K562 (cell line): ENCODE results near the gene NXF3. TPM values are rescaled to one million over a fixed set of nuclear protein-coding genes. Genes with fewer than 3 reads are reported as not detected.

Experiments
- ATAC-seq: fragments of 200-7000 bp; cut with Tn5 transposase; 3 replicates; pipeline ENCODE4 v1.9.1; 2020; ENCODE audit warnings: moderate library complexity
- BruUV-seq: library from RNA; stranded (reverse); fragments of 400-500 nt; replicated peaks from 2 replicates; lab custom pipeline; 2021; lab: Mats Ljungman, UMichigan
- CTCF ChIA-PET: fragments of 300-600 bp; formaldehyde crosslinking; extraction: SDS; loops from one replicate; lab custom pipeline; 2021; ENCODE audit warnings: low intra/inter-chr PET ratio; lab: Yijun Ruan, JAX
- POLR2A ChIA-PET: fragments of 300-600, 350-650 bp; sonication (Branson Sonifier 250); formaldehyde crosslinking; extraction: SDS; loops from one replicate; lab custom pipeline; 2021; ENCODE audit warnings: antibody characterized with exemption, inconsistent platforms; lab: Yijun Ruan, JAX
- DNase-seq, 4 experiments: peaks; one replicate each; pipeline versions ENCODE4 v3.0.0 to v3.0.0-alpha.2; 2011 to 2018; ENCODE audit warnings: low spot score in 3 of 4, mixed read lengths in 3 of 4; ENCODE audit errors: extremely low read depth in 1 of 4
- FAIRE-seq: peaks from 2 replicates; lab custom pipeline; 2011; peaks lifted over from hg19 to GRCh38; lab: Jason Lieb, UNC
- H2AFZ ChIP-seq: 2 replicates; pipeline ENCODE4 v1.6.0; 2011; ENCODE audit warnings: low read depth, low read length, control low read depth, inconsistent platforms
- H3K27ac ChIP-seq: fragments of 200-600 bp; 3 replicates; pipeline ENCODE4 v1.8.0; 2011; ENCODE audit warnings: low read depth, mild to moderate bottlenecking, control low read depth, inconsistent platforms, low read length, moderate library complexity, mixed read lengths; ENCODE audit errors: extremely low read depth
- H3K27me3 ChIP-seq, 2 experiments: fragments of 300-600 bp in 1 of 2; 2 replicates in 1 of 2; 3 replicates in 1 of 2; pipeline versions ENCODE4 v1.6.0 to v1.8.0; 2011; ENCODE audit warnings: inconsistent platforms in 2 of 2, low read length in 2 of 2, mild to moderate bottlenecking in 1 of 2, mixed read lengths in 1 of 2, moderate library complexity in 1 of 2; ENCODE audit not compliant: control insufficient read depth in 2 of 2, insufficient read depth in 2 of 2
- H3K36me3 ChIP-seq: fragments of 300-600 bp; 3 replicates; pipeline ENCODE4 v1.8.0; 2011; ENCODE audit warnings: mild to moderate bottlenecking, low read length, inconsistent platforms; ENCODE audit not compliant: control insufficient read depth, insufficient read depth
- H3K4me1 ChIP-seq, 2 experiments: fragments of 200-600 bp in 1 of 2; replicated peaks in 1 of 2; 2 replicates in 1 of 2; 3 replicates in 1 of 2; pipeline versions ENCODE4 v1.5.1 to v1.8.0; 2011; ENCODE audit warnings: inconsistent platforms in 2 of 2, low read length in 2 of 2, mild to moderate bottlenecking in 1 of 2, mixed read lengths in 1 of 2, moderate library complexity in 1 of 2; ENCODE audit not compliant: control insufficient read depth in 2 of 2, insufficient read depth in 2 of 2
- H3K4me2 ChIP-seq: 2 replicates; pipeline ENCODE4 v1.6.1; 2011; ENCODE audit warnings: low read length, control low read depth, inconsistent platforms, mixed read lengths; ENCODE audit not compliant: insufficient read depth
- H3K4me3 ChIP-seq: fragments of 200-600 bp; sonication (generic), shearing (Covaris generic); 2 replicates; pipeline ENCODE4 v1.5.1; 2016; ENCODE audit warnings: control low read depth, inconsistent platforms
- H3K79me2 ChIP-seq: fragments of 200-600 bp; 3 replicates; pipeline ENCODE4 v1.8.0; 2011; ENCODE audit warnings: low read length, inconsistent platforms; ENCODE audit not compliant: control insufficient read depth, insufficient read depth
- H3K9ac ChIP-seq, 2 experiments: 2 replicates each; pipeline versions ENCODE4 v1.6.0 to v1.6.1; 2011; ENCODE audit warnings: low read depth in 2 of 2, low read length in 2 of 2, control low read depth in 1 of 2, inconsistent platforms in 1 of 2, mild to moderate bottlenecking in 1 of 2, mixed read lengths in 1 of 2; ENCODE audit not compliant: insufficient read depth in 1 of 2
- H3K9me1 ChIP-seq: one replicate; pipeline ENCODE4 v1.6.0; 2011; ENCODE audit warnings: inconsistent platforms, mild to moderate bottlenecking, low read length, moderate library complexity; ENCODE audit not compliant: control insufficient read depth, insufficient read depth
- H3K9me3 ChIP-seq: replicated peaks from 2 replicates; pipeline ENCODE4 v1.5.1; 2011; ENCODE audit warnings: low read depth, low read length, inconsistent platforms; ENCODE audit not compliant: control insufficient read depth, insufficient read depth
- H4K20me1 ChIP-seq: replicated peaks from 2 replicates; pipeline ENCODE4 v1.6.1; 2011; ENCODE audit warnings: low read length, inconsistent platforms, mixed read lengths; ENCODE audit not compliant: control insufficient read depth, insufficient read depth
- CBX3 ChIP-seq, 2 experiments: IDR thresholded peaks; 1 replicate in 1 of 2; 2 replicates in 1 of 2; pipeline ENCODE4 v1.6.1; 2012; ENCODE audit warnings: inconsistent platforms in 2 of 2, low read length in 2 of 2, borderline replicate concordance in 1 of 2, control low read depth in 1 of 2
- COPS2 ChIP-seq: fragments of 450-650 bp; conservative IDR thresholded peaks from 2 replicates; pipeline ENCODE4 v1.6.1; 2016; ENCODE audit warnings: mild to moderate bottlenecking, moderate library complexity
- GABPB2 ChIP-seq: fragments of 250-450 bp; sonication (Bioruptor Pico); conservative IDR thresholded peaks from 2 replicates; pipeline ENCODE4 v1.5.1; 2021; ENCODE audit warnings: mild to moderate bottlenecking
- MAFF ChIP-seq: IDR thresholded peaks from 2 replicates; pipeline ENCODE4 v1.6.1; 2012; ENCODE audit warnings: low read length, improper control_type of control experiment
- MCM3 ChIP-seq: fragments of 450-650 bp; IDR thresholded peaks from 2 replicates; pipeline ENCODE4 v1.6.1; 2016
- NCOA6 ChIP-seq: fragments of 450-650 bp; IDR thresholded peaks from 2 replicates; pipeline ENCODE4 v1.6.1; 2017; ENCODE audit warnings: mild to moderate bottlenecking
- NFRKB ChIP-seq: fragments of 450-650 bp; IDR thresholded peaks from 2 replicates; pipeline ENCODE4 v1.6.1; 2016; ENCODE audit warnings: low read depth
- RUNX1 ChIP-seq: sonication (generic); IDR thresholded peaks from 2 replicates; pipeline ENCODE4 v1.6.1; 2016; ENCODE audit warnings: antibody characterized with exemption, low read depth
- TBL1XR1 ChIP-seq, 2 experiments: IDR thresholded peaks; 2 replicates each; pipeline ENCODE4 v1.6.1; 2012; ENCODE audit warnings: improper control_type of control experiment in 2 of 2, low read length in 2 of 2, mild to moderate bottlenecking in 1 of 2
- TOE1 ChIP-seq, 2 experiments: fragments of 450-650 bp in 1 of 2; sonication (generic) in 1 of 2; formaldehyde crosslinking in 1 of 2; IDR thresholded peaks; 2 replicates each; pipeline versions ENCODE4 v1.7.1 to v1.8.0; 2016 to 2022; ENCODE audit warnings: borderline replicate concordance in 2 of 2, mild to moderate bottlenecking in 2 of 2, antibody characterized with exemption in 1 of 2, inconsistent platforms in 1 of 2, low read depth in 1 of 2, missing genetic modification reagents in 1 of 2, moderate library complexity in 1 of 2
- ZKSCAN8 ChIP-seq: fragments of 200-800 bp; sonication (Bioruptor generic); IDR thresholded peaks from 2 replicates; pipeline ENCODE4 v1.6.1; 2016; ENCODE audit warnings: missing genetic modification characterization, missing compliant biosample characterization
- ZNF232 ChIP-seq: sonication (generic); formaldehyde crosslinking; IDR thresholded peaks from 2 replicates; pipeline ENCODE4 v1.8.0; 2022; ENCODE audit warnings: mild to moderate bottlenecking, missing genetic modification reagents
- ZNF79 ChIP-seq: fragments of 250-450 bp; sonication (Bioruptor Pico); IDR thresholded peaks from 2 replicates; pipeline ENCODE4 v1.4.0; 2020; ENCODE audit warnings: low read depth, mild to moderate bottlenecking, moderate library complexity
- WGBS: fragments of 100-300 bp; shearing (Covaris generic); methylation state at CpG from one replicate; pipeline ENCODE4 v1.1.6; 2016; ENCODE audit warnings: low coverage, mixed read lengths; ENCODE audit not compliant: insufficient coverage; ENCODE audit errors: missing lambda C conversion rate; 5-methylcytosine and 5-hydroxymethylcytosine counted together
- in situ Hi-C: fragments of 300-500 bp; cut with MboI; formaldehyde crosslinking; loops from 4 replicates; pipeline ENCODE4 v1.15.0; 2018; ENCODE audit warnings: inconsistent platforms, mixed read lengths
- intact Hi-C: fragments of 100-400 bp; cut with micrococcal nuclease; formaldehyde crosslinking; loops from 2 replicates; pipeline ENCODE4 v1.14.2; 2022
- polyA plus RNA-seq, 8 experiments: library from polyadenylated mRNA; depleted of rRNA in 4 of 8; stranded (reverse) in 5 of 8; unstranded in 3 of 8; fragments of >200 nt; fragmentation: Nextera tagmentation in 2 of 8; fragmentation: Illumina TruSeq in 1 of 8; extraction: Ambion mirVana in 2 of 8; extraction: Trizol in 1 of 8; gene quantifications; 2 replicates each; pipeline versions ENCODE4 v1.2.1 to v1.2.3, GENCODE V29; 2011 to 2014; ENCODE audit warnings: inconsistent platforms in 1 of 8, missing spikeins in 1 of 8
- total RNA-seq, 7 experiments: library from RNA; depleted of rRNA in 6 of 7; stranded (reverse); fragments of >200 nt in 6 of 7; fragmentation: Illumina TruSeq in 2 of 7; extraction: Trizol in 2 of 7; gene quantifications; 2 replicates each; pipeline versions ENCODE4 v1.2.1 to v1.2.3, GENCODE V29; 2011 to 2021; ENCODE audit warnings: low replicate concordance in 1 of 7
- TF ChIP-seq, protein P1 (sequence below): fragments of 450-650 bp; IDR thresholded peaks from 2 replicates; pipeline ENCODE4 v1.6.1; 2016; ENCODE audit warnings: borderline replicate concordance
- TF ChIP-seq, protein P2 (sequence below): fragments of 450-650 bp; IDR thresholded peaks from one replicate; pipeline ENCODE4 v1.6.1; 2018; ENCODE audit warnings: mild to moderate bottlenecking, moderate library complexity; ENCODE audit not compliant: partially characterized antibody

The NXF3 gene
- total and polyA plus RNA-seq, 9 of the 15 experiments (the other 6 are each of a cell fraction or from before 2014, with no cell fraction given) = 0.18 to 0.40 (median 0.28) TPM; not detected in 2

DNA sequence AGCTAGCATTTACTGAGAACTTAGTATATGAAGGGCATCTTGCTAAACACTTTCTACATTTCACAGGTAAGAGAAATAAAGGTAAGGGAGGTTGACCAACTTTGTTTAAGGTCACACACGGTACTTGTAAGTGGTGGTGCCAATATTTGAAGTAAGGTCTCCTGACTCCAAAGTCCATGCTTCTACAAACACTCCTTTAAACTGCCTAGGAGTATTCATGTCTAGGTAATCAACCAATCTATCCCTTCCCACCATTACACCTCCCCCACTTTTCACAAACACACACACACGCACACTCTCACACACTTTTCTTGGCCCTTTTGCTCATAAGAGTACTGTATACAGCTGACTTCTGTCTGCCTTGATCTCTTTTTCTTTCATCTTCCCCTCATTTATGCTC lies 36.0 kb downstream of the NXF3 start:
- H2AFZ ChIP-seq = no peak overlapping the region
- CTCF ChIA-PET = no interaction called here
- no peaks in the 10 kb centered on the region for H3K36me3 ChIP-seq
- no peak overlapping the region for H3K4me2 ChIP-seq
- DNase-seq = no peak
- H3K9me1 ChIP-seq = no peaks in the 10 kb centered on the region
- in situ Hi-C loops = no loop called here
- TF ChIP-seq CBX3 (IDR thresholded peaks at IDR 0.05; ENCODE audit: borderline replicate concordance in 1 of 2, low read length in 2 of 2) = no peak
- TF ChIP-seq, all 486 proteins: peak for 0
- no peaks in the 10 kb centered on the region for H4K20me1 ChIP-seq
- BruUV-seq = no TSS peak
- POLR2A ChIA-PET = no interaction called here
- no peaks in the 10 kb centered on the region; a peak in 1 of 5 replicates for H3K27me3 ChIP-seq
- FAIRE-seq (no peak), ATAC-seq (no peak)
- 8% methylated on average over 2 of the region's 2 CpGs for WGBS
- intact Hi-C loops = no loop called here
- H3K79me2 ChIP-seq = no peaks in the 10 kb centered on the region
- no peaks in the 10 kb centered on the region for H3K9me3 ChIP-seq
- no peak overlapping the region for H3K4me3 ChIP-seq
- H3K27ac ChIP-seq = no peak overlapping the region
- H3K9ac ChIP-seq = no peak overlapping the region
- H3K4me1 ChIP-seq = no peaks in the 10 kb centered on the region

DNA sequence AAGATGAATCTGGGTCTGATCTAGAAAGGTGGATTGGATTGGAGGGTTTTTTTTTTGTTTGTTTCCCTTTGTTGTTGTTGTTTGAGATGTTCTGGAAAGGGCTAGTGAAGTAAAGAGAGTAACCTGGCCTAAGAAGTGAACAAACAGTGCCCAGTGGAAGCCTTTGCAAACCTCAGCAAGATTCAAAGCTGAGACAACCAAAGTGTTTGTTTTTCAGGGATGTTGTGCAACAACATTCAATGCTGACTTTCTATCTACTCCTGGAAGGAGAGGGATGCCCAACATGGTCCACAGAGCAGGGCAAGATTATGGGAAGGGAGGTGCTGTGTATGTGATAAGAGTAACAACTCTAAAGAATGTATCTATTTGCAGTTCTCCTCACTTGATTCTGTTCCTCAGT lies 40.3 kb downstream of the NXF3 start:
- H3K36me3 ChIP-seq = no peaks in the 10 kb centered on the region
- no peak overlapping the region for H3K4me2 ChIP-seq
- H3K9me3 ChIP-seq = no peaks in the 10 kb centered on the region
- H2AFZ ChIP-seq = no peak overlapping the region
- no peaks in the 10 kb centered on the region for H3K27me3 ChIP-seq
- H3K4me1 ChIP-seq = no peaks in the 10 kb centered on the region
- no peak for DNase-seq
- H3K9ac ChIP-seq = no peak overlapping the region
- in situ Hi-C loops (no loop called here), intact Hi-C loops (no loop called here)
- ChIA-PET CTCF (no interaction called here), POLR2A (no interaction called here)
- H3K9me1 ChIP-seq = no peaks in the 10 kb centered on the region
- H4K20me1 ChIP-seq = no peaks in the 10 kb centered on the region
- ATAC-seq = no peak
- no peak overlapping the region for H3K4me3 ChIP-seq
- H3K27ac ChIP-seq = no peak overlapping the region
- H3K79me2 ChIP-seq = no peaks in the 10 kb centered on the region
- no TSS peak for BruUV-seq
- no peak for FAIRE-seq
- no peak for TF ChIP-seq NFRKB
- no peak for TF ChIP-seq NCOA6
- TF ChIP-seq ZKSCAN8 (CRISPR knock-in tag) = no peak
- TF ChIP-seq, protein P1, sequence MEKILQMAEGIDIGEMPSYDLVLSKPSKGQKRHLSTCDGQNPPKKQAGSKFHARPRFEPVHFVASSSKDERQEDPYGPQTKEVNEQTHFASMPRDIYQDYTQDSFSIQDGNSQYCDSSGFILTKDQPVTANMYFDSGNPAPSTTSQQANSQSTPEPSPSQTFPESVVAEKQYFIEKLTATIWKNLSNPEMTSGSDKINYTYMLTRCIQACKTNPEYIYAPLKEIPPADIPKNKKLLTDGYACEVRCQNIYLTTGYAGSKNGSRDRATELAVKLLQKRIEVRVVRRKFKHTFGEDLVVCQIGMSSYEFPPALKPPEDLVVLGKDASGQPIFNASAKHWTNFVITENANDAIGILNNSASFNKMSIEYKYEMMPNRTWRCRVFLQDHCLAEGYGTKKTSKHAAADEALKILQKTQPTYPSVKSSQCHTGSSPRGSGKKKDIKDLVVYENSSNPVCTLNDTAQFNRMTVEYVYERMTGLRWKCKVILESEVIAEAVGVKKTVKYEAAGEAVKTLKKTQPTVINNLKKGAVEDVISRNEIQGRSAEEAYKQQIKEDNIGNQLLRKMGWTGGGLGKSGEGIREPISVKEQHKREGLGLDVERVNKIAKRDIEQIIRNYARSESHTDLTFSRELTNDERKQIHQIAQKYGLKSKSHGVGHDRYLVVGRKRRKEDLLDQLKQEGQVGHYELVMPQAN = no peak
- no peak for TF ChIP-seq COPS2
- no peak for TF ChIP-seq GABPB2
- TF ChIP-seq ZNF79 (CRISPR knock-in tag) = no peak
- no peak for TF ChIP-seq TBL1XR1 (IDR thresholded peaks at IDR 0.05; ENCODE audit: low read length in 2 of 2)
- TF ChIP-seq MCM3 = no peak
- no peak for TF ChIP-seq MAFF
- no peak for TF ChIP-seq TOE1 (IDR thresholded peaks at IDR 0.05; ENCODE audit: borderline replicate concordance)
- no peak for TF ChIP-seq TOE1 (CRISPR knock-in tag; IDR thresholded peaks at IDR 0.05; ENCODE audit: borderline replicate concordance, low read depth)
- TF ChIP-seq, protein P2, sequence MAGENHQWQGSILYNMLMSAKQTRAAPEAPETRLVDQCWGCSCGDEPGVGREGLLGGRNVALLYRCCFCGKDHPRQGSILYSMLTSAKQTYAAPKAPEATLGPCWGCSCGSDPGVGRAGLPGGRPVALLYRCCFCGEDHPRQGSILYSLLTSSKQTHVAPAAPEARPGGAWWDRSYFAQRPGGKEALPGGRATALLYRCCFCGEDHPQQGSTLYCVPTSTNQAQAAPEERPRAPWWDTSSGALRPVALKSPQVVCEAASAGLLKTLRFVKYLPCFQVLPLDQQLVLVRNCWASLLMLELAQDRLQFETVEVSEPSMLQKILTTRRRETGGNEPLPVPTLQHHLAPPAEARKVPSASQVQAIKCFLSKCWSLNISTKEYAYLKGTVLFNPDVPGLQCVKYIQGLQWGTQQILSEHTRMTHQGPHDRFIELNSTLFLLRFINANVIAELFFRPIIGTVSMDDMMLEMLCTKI = no peak
- no peak for TF ChIP-seq ZNF232 (CRISPR knock-in tag)
- TF ChIP-seq RUNX1 = no peak
